IMR-90 (cell line): ENCODE measurements around the gene EIF4E3. TPM values are rescaled to one million over a fixed set of nuclear protein-coding genes. Genes with fewer than 3 reads are reported as not detected.

Experiments
- ATAC-seq: fragments of 200-7000 bp; cut with Tn5 transposase; 2 replicates; pipeline ENCODE4 v1.9.1; 2020; ENCODE audit warnings: low read depth, mild to moderate bottlenecking, moderate library complexity
- BruUV-seq: library from RNA; stranded (reverse); fragments of 400-500 nt; replicated peaks from 2 replicates; lab custom pipeline; 2021; lab: Mats Ljungman, UMichigan
- CTCF ChIA-PET: fragments of 300-600 bp; formaldehyde crosslinking; extraction: SDS; loops from one replicate; lab custom pipeline; 2021; ENCODE audit warnings: antibody characterized with exemption; lab: Yijun Ruan, JAX
- POLR2A ChIA-PET: fragments of 300-600 bp; sonication (Branson Sonifier 250); formaldehyde crosslinking; loops from one replicate; lab custom pipeline; 2022; ENCODE audit warnings: antibody characterized with exemption; ENCODE audit not compliant: unreplicated experiment; lab: Charles Lee
- DNase-seq: peaks from one replicate; pipeline ENCODE4 v3.0.0; 2013
- H2AFZ ChIP-seq: replicated peaks from 2 replicates; pipeline ENCODE3; 2013; ENCODE audit warnings: low read length, mild to moderate bottlenecking; ENCODE audit not compliant: poor library complexity
- H2AK5ac ChIP-seq: 2 replicates; pipeline ENCODE4 v1.6.1; 2013; ENCODE audit warnings: low read depth, low read length, inconsistent platforms
- H2AK9ac ChIP-seq: replicated peaks from 2 replicates; pipeline ENCODE3; 2013; ENCODE audit warnings: mild to moderate bottlenecking, low read depth, low read length, moderate library complexity; ENCODE audit not compliant: poor library complexity
- H2BK120ac ChIP-seq: 2 replicates; pipeline ENCODE4 v1.6.1; 2013; ENCODE audit warnings: low read depth, low read length, inconsistent platforms
- H2BK15ac ChIP-seq: 3 replicates; pipeline ENCODE4 v1.6.1; 2013; ENCODE audit warnings: low read depth, low read length, inconsistent platforms
- H2BK20ac ChIP-seq: 2 replicates; pipeline ENCODE4 v1.6.1; 2013; ENCODE audit warnings: low read depth, mild to moderate bottlenecking, inconsistent platforms, low read length, moderate library complexity
- H2BK5ac ChIP-seq: 2 replicates; pipeline ENCODE4 v1.6.1; 2013; ENCODE audit warnings: mild to moderate bottlenecking, low read depth, low read length, inconsistent platforms; ENCODE audit not compliant: poor library complexity, severe bottlenecking
- H3K14ac ChIP-seq: replicated peaks from 2 replicates; pipeline ENCODE4 v1.6.1; 2013; ENCODE audit warnings: low read depth, low read length, inconsistent platforms
- H3K18ac ChIP-seq: 2 replicates; pipeline ENCODE4 v1.6.1; 2013; ENCODE audit warnings: low read depth, low read length, control low read depth
- H3K23ac ChIP-seq: 2 replicates; pipeline ENCODE4 v1.6.1; 2013; ENCODE audit warnings: low read depth, low read length, inconsistent platforms
- H3K27ac ChIP-seq: 2 replicates; pipeline ENCODE4 v1.5.1; 2013; ENCODE audit warnings: mild to moderate bottlenecking, control low read depth, low read length; ENCODE audit not compliant: insufficient read depth
- H3K27me3 ChIP-seq: 2 replicates; pipeline ENCODE4 v1.6.1; 2013; ENCODE audit warnings: low read length; ENCODE audit not compliant: control insufficient read depth, insufficient read depth
- H3K36me3 ChIP-seq: 2 replicates; pipeline ENCODE4 v1.6.1; 2013; ENCODE audit warnings: low read length, mixed read lengths; ENCODE audit not compliant: control insufficient read depth, insufficient read depth
- H3K4ac ChIP-seq: 2 replicates; pipeline ENCODE4 v1.6.1; 2013; ENCODE audit warnings: low read depth, low read length, inconsistent platforms
- H3K4me1 ChIP-seq: 2 replicates; pipeline ENCODE4 v1.6.1; 2013; ENCODE audit warnings: low read length, mixed read lengths; ENCODE audit not compliant: control insufficient read depth, insufficient read depth
- H3K4me2 ChIP-seq: 2 replicates; pipeline ENCODE4 v1.6.1; 2013; ENCODE audit warnings: low read depth, mild to moderate bottlenecking, control low read depth, low read length, moderate library complexity
- H3K4me3 ChIP-seq: 2 replicates; pipeline ENCODE4 v1.5.1; 2013; ENCODE audit warnings: low read depth, mild to moderate bottlenecking, control low read depth, low read length, moderate library complexity; ENCODE audit not compliant: insufficient read depth
- H3K56ac ChIP-seq: 2 replicates; pipeline ENCODE4 v1.6.1; 2013; ENCODE audit warnings: low read length, inconsistent platforms; ENCODE audit not compliant: insufficient read depth; ENCODE audit errors: extremely low read depth
- H3K79me1 ChIP-seq, 2 experiments: 2 replicates each; pipeline ENCODE4 v1.6.1; 2013; ENCODE audit warnings: low read length in 2 of 2, inconsistent platforms in 1 of 2, low read depth in 1 of 2
- H3K9ac ChIP-seq: 2 replicates; pipeline ENCODE4 v1.6.1; 2013; ENCODE audit warnings: low read depth, low read length, control low read depth
- H3K9me1 ChIP-seq: 2 replicates; pipeline ENCODE4 v1.6.1; 2013; ENCODE audit warnings: low read length, inconsistent platforms; ENCODE audit not compliant: insufficient read depth
- H3K9me3 ChIP-seq: 2 replicates; pipeline ENCODE4 v1.6.1; 2013; ENCODE audit warnings: low read length; ENCODE audit not compliant: control insufficient read depth, insufficient read depth
- H4K20me1 ChIP-seq: 2 replicates; pipeline ENCODE4 v1.6.1; 2013; ENCODE audit warnings: low read length, inconsistent platforms; ENCODE audit not compliant: insufficient read depth
- H4K5ac ChIP-seq: 2 replicates; pipeline ENCODE4 v1.6.1; 2013; ENCODE audit warnings: mild to moderate bottlenecking, low read depth, low read length, control low read depth
- H4K8ac ChIP-seq, 2 experiments: 2 replicates each; pipeline ENCODE4 v1.6.1; 2013; ENCODE audit warnings: low read depth in 2 of 2, low read length in 2 of 2, control low read depth in 1 of 2, inconsistent platforms in 1 of 2
- H4K91ac ChIP-seq: 2 replicates; pipeline ENCODE4 v1.6.1; 2013; ENCODE audit warnings: low read depth, low read length, inconsistent platforms; ENCODE audit not compliant: insufficient read depth
- CHD1 ChIP-seq: IDR thresholded peaks from 2 replicates; pipeline ENCODE4 v1.6.1; 2012; ENCODE audit warnings: low read depth, low read length, improper control_type of control experiment
- CTCF ChIP-seq: conservative IDR thresholded peaks from 2 replicates; pipeline ENCODE4 v1.5.1; 2012; ENCODE audit warnings: mild to moderate bottlenecking, low read depth, low read length, improper control_type of control experiment
- FOS ChIP-seq: fragments of 150-350 bp; IDR thresholded peaks from 2 replicates; pipeline ENCODE4 v1.6.1; 2016; ENCODE audit warnings: low read depth, low read length
- MAZ ChIP-seq: IDR thresholded peaks from 2 replicates; pipeline ENCODE4 v1.6.1; 2012; ENCODE audit warnings: low read depth, mild to moderate bottlenecking, low read length, improper control_type of control experiment, moderate library complexity, borderline replicate concordance
- POLR2A ChIP-seq: IDR thresholded peaks from 2 replicates; pipeline ENCODE4 v1.6.1; 2012; ENCODE audit warnings: mild to moderate bottlenecking, low read depth, low read length
- RAD21 ChIP-seq: IDR thresholded peaks from 2 replicates; pipeline ENCODE4 v1.6.1; 2012; ENCODE audit warnings: low read length, improper control_type of control experiment
- RFX5 ChIP-seq: IDR thresholded peaks from 2 replicates; pipeline ENCODE4 v1.8.0; 2012; ENCODE audit warnings: low read depth, mild to moderate bottlenecking, low read length, moderate library complexity
- SMC3 ChIP-seq: fragments of 150-350 bp; IDR thresholded peaks from 2 replicates; pipeline ENCODE4 v1.6.1; 2016; ENCODE audit warnings: low read depth, mild to moderate bottlenecking, antibody characterized with exemption, low read length, moderate library complexity
- WGBS, 2 experiments: methylation state at CpG; one replicate each; pipeline versions ENCODE4 v1.1.5 to v1.1.7; 2013; ENCODE audit warnings: missing lambda C conversion rate in 2 of 2; ENCODE audit not compliant: insufficient read length in 1 of 2; ENCODE audit errors: extremely low coverage in 2 of 2; 5-methylcytosine and 5-hydroxymethylcytosine counted together
- dilution Hi-C: fragments of 300-500 bp; cut with HindIII; formaldehyde crosslinking; loops from one replicate; pipeline ENCODE4 v1.14.3; 2018; ENCODE audit warnings: low sequenced_read_pairs; ENCODE audit not compliant: unreplicated experiment
- in situ Hi-C: fragments of 300-500 bp; cut with MboI; formaldehyde crosslinking; loops from 3 replicates; pipeline ENCODE4 v1.14.3; 2019; ENCODE audit warnings: low sequenced_read_pairs, inconsistent platforms, mixed read lengths
- intact Hi-C: fragments of 100-400 bp; cut with micrococcal nuclease; formaldehyde crosslinking; loops from 2 replicates; pipeline ENCODE4 v1.10.0; 2022
- polyA plus RNA-seq, 3 experiments: library from polyadenylated mRNA; depleted of rRNA; stranded (reverse); fragments of >200 nt; gene quantifications; 2 replicates each; pipeline ENCODE4 v1.2.3, GENCODE V29; 2012; ENCODE audit warnings: low replicate concordance in 1 of 3
- total RNA-seq: library from RNA; depleted of rRNA; stranded (reverse); fragments of >200 nt; gene quantifications from 2 replicates; pipeline ENCODE4 v1.2.3, GENCODE V29; 2012

EIF4E3 gene
- total and polyA plus RNA-seq, 2 of the 4 experiments (the other 2 are of a cell fraction) = 0.72 to 1.1 TPM

GRCh38 chr3:71636001-71636400 is 89.2 kb downstream of the EIF4E3 start:
- Histone ChIP-seq H2BK120ac (no peak overlapping the region), H3K4me2 (no peak overlapping the region), H2BK5ac (no peak overlapping the region), H4K5ac (no peak overlapping the region), H3K4me1 (peaks cover 2% of the 10 kb centered on the region; the same call in 1 of the 2 replicates), H2BK20ac (no peak overlapping the region), H4K20me1 (no peaks in the 10 kb centered on the region), H4K91ac (no peak overlapping the region), H3K9me3 (no peaks in the 10 kb centered on the region), H3K4me3 (no peak overlapping the region), H3K27ac (no peak overlapping the region), H2BK15ac (no peak overlapping the region), H2AK5ac (no peak overlapping the region), H3K23ac (no peak overlapping the region), H2AFZ (no peak overlapping the region), H3K18ac (no peak overlapping the region), H3K9me1 (no peaks in the 10 kb centered on the region), H3K27me3 (peaks cover 41% of the 10 kb centered on the region), H3K56ac (no peak overlapping the region), H3K4ac (no peak overlapping the region), H3K14ac (no peak overlapping the region), H2AK9ac (no peak overlapping the region), H3K9ac (no peak overlapping the region), H3K79me1 (no peaks in the 10 kb centered on the region), H3K36me3 (no peaks in the 10 kb centered on the region), H4K8ac (no peak overlapping the region)
- 100% methylated on average over 2 of the region's 9 CpGs; no CpG with 5 or more reads in 1 of the 2 experiments for WGBS, 2 experiments
- BruUV-seq = no TSS peak
- dilution Hi-C loops (no loop called here), intact Hi-C loops (no loop called here), in situ Hi-C loops (no loop called here)
- TF ChIP-seq MAZ = no peak
- no peak for TF ChIP-seq SMC3
- TF ChIP-seq CHD1 = no peak
- no peak for TF ChIP-seq FOS
- TF ChIP-seq CTCF = no peak
- TF ChIP-seq RFX5 = no peak
- no peak for TF ChIP-seq RAD21
- TF ChIP-seq POLR2A = no peak
- ChIA-PET POLR2A (interaction anchor here (0.5 kb wide), 1 partner anchor 1138 kb away, joined by 3 read pairs; no protein-coding TSS in a partner anchor), CTCF (no interaction called here)
- DNase-seq (no peak), ATAC-seq (no peak)
